Esophagus (tissue), 2 donors: Measurements from ENCODE around the gene TPBGL. TPM values are rescaled to one million over a fixed set of nuclear protein-coding genes. Genes with fewer than 3 reads are reported as not detected.

Source experiments
- H3K27ac ChIP-seq, 2 donors: one replicate each; pipeline ENCODE4 v1.5.1; 2013; ENCODE audit warnings: low read depth in 2 of 2, mild to moderate bottlenecking in 2 of 2, inconsistent platforms in 1 of 2, low read length in 1 of 2, moderate library complexity in 1 of 2
- H3K27me3 ChIP-seq, 2 donors: one replicate each; pipeline ENCODE4 v1.6.1; 2013; ENCODE audit warnings: low read length in 2 of 2, control low read depth in 1 of 2, mild to moderate bottlenecking in 1 of 2; ENCODE audit not compliant: insufficient read depth in 2 of 2, control insufficient read depth in 1 of 2
- H3K36me3 ChIP-seq, 2 donors: one replicate each; pipeline ENCODE4 v1.6.1; 2013; ENCODE audit warnings: low read length in 1 of 2; ENCODE audit not compliant: control insufficient read depth in 2 of 2, insufficient read depth in 2 of 2
- H3K4me1 ChIP-seq, 2 donors: one replicate each; pipeline ENCODE4 v1.6.1; 2013; ENCODE audit warnings: low read length in 1 of 2; ENCODE audit not compliant: control insufficient read depth in 2 of 2, insufficient read depth in 2 of 2
- H3K4me3 ChIP-seq, 2 donors: one replicate each; pipeline ENCODE4 v1.5.1; 2013; ENCODE audit warnings: low read length in 2 of 2, mild to moderate bottlenecking in 2 of 2, low read depth in 1 of 2, moderate library complexity in 1 of 2
- H3K9me3 ChIP-seq, 2 donors: one replicate each; pipeline ENCODE4 v1.6.1; 2013; ENCODE audit warnings: mild to moderate bottlenecking in 2 of 2, low read depth in 1 of 2, low read length in 1 of 2, moderate library complexity in 1 of 2; ENCODE audit not compliant: control insufficient read depth in 2 of 2, insufficient read depth in 1 of 2
- WGBS, 2 donors: extraction: QIAGEN DNeasy Blood & Tissue Kit; methylation state at CpG; one replicate each; pipeline ENCODE4 v1.1.7; 2013; 5-methylcytosine and 5-hydroxymethylcytosine counted together
- polyA plus RNA-seq, 2 donors: library from polyadenylated mRNA; stranded (reverse); fragments of 200-250 nt; gene quantifications; one replicate each; pipeline ENCODE4 v1.2.3, GENCODE V29; 2013
- donor health status: healthy with polysubstance abuse.
- donor health status: Bipolar disorder and iron deficiency.

The TPBGL gene
- polyA plus RNA-seq, 2 donors: 0.02 TPM; not detected in 1

GRCh38 chr11:75241906-75242644, 1.5 kb downstream of the TPBGL start:
- Histone ChIP-seq H3K36me3 (no peaks in the 10 kb centered on the region), H3K4me1 (peaks cover 9 to 12% of the 10 kb centered on the region in 2 donors), H3K4me3 (peak overlapping the region; percentile 32 to 51), H3K27ac (no peak overlapping the region), H3K27me3 (peaks cover 0 to 8% of the 10 kb centered on the region in 2 donors), H3K9me3 (no peaks in the 10 kb centered on the region)
- 8 to 12% methylated on average over 43 to 72 of the region's 72 CpGs for whole genome bisulfite sequencing, 2 donors

GRCh38 chr11:75242722-75243600, 2.4 kb downstream of the TPBGL start:
- peaks cover 0 to 8% of the 10 kb centered on the region in 2 donors for H3K27me3 ChIP-seq
- no peaks in the 10 kb centered on the region for H3K36me3 ChIP-seq
- WGBS, 2 donors: 80 to 84% methylated on average over 16 of the region's 16 CpGs
- H3K4me3 ChIP-seq: no peak overlapping the region
- peaks cover 9 to 12% of the 10 kb centered on the region in 2 donors for H3K4me1 ChIP-seq
- no peaks in the 10 kb centered on the region for H3K9me3 ChIP-seq
- H3K27ac ChIP-seq: no peak overlapping the region

GRCh38 chr11:75244052-75244814, 3.7 kb downstream of the TPBGL start:
- peaks cover 9 to 12% of the 10 kb centered on the region in 2 donors for H3K4me1 ChIP-seq
- no peak overlapping the region for H3K27ac ChIP-seq
- no peaks in the 10 kb centered on the region for H3K36me3 ChIP-seq
- H3K9me3 ChIP-seq: no peaks in the 10 kb centered on the region
- no peak overlapping the region for H3K4me3 ChIP-seq
- WGBS, 2 donors: 80 to 81% methylated on average over 10 of the region's 10 CpGs
- H3K27me3 ChIP-seq: peaks cover 0 to 8% of the 10 kb centered on the region in 2 donors

GRCh38 chr11:75245356-75246005, 4.9 kb downstream of the TPBGL start:
- H3K4me3 ChIP-seq: no peak overlapping the region
- no peak overlapping the region for H3K27ac ChIP-seq
- H3K27me3 ChIP-seq: peaks cover 0 to 4% of the 10 kb centered on the region in 2 donors
- 79 to 80% methylated on average over 5 of the region's 5 CpGs for WGBS, 2 donors
- peaks cover 9 to 11% of the 10 kb centered on the region in 2 donors for H3K4me1 ChIP-seq
- H3K9me3 ChIP-seq: no peaks in the 10 kb centered on the region
- no peaks in the 10 kb centered on the region for H3K36me3 ChIP-seq

GRCh38 chr11:75246006-75246670, 5.6 kb downstream of the TPBGL start:
- Histone ChIP-seq H3K27me3 (no peaks in the 10 kb centered on the region), H3K4me1 (peaks cover 4 to 8% of the 10 kb centered on the region in 2 donors), H3K4me3 (no peak overlapping the region), H3K27ac (no peak overlapping the region), H3K9me3 (no peaks in the 10 kb centered on the region), H3K36me3 (no peaks in the 10 kb centered on the region)
- WGBS, 2 donors: 59 to 64% methylated on average over 7 of the region's 7 CpGs

- peaks cover 0 to 3% of the 10 kb centered on the region in 2 donors for H3K4me1 ChIP-seq
- H3K27me3 ChIP-seq: no peaks in the 10 kb centered on the region
- no peak overlapping the region for H3K27ac ChIP-seq
- no peaks in the 10 kb centered on the region for H3K36me3 ChIP-seq
- WGBS, 2 donors: 67 to 69% methylated on average over 11 of the region's 11 CpGs
- H3K4me3 ChIP-seq: no peak overlapping the region
- no peaks in the 10 kb centered on the region for H3K9me3 ChIP-seq
These were observed 6.2 kb downstream of the TPBGL start for GRCh38 chr11:75246671-75247350.

- Histone ChIP-seq H3K4me3 (no peak overlapping the region), H3K9me3 (no peaks in the 10 kb centered on the region), H3K27ac (no peak overlapping the region), H3K27me3 (no peaks in the 10 kb centered on the region), H3K36me3 (no peaks in the 10 kb centered on the region), H3K4me1 (no peaks in the 10 kb centered on the region)
- WGBS, 2 donors: 40 to 43% methylated on average over 11 of the region's 11 CpGs
These were observed 8.3 kb downstream of the TPBGL start for GRCh38 chr11:75248924-75249256.

GRCh38 chr11:75249704-75250103, 9.1 kb downstream of the TPBGL start:
- Histone ChIP-seq H3K27ac (no peak overlapping the region), H3K4me3 (no peak overlapping the region), H3K9me3 (no peaks in the 10 kb centered on the region), H3K36me3 (no peaks in the 10 kb centered on the region), H3K27me3 (no peaks in the 10 kb centered on the region), H3K4me1 (no peaks in the 10 kb centered on the region)
- WGBS, 2 donors: 45 to 46% methylated on average over 3 of the region's 3 CpGs
